HepG2 (cell line): ENCODE measurements around the gene TSC22D1. TPM values are rescaled to one million over a fixed set of nuclear protein-coding genes. Genes with fewer than 3 reads are reported as not detected.

Experiments
- ARNT ChIP-seq: fragments of 450-650 bp; IDR thresholded peaks from 2 replicates; pipeline ENCODE4 v1.6.1; 2017
- ASH2L ChIP-seq: fragments of 300-600, 200-600 bp; sonication (generic); IDR thresholded peaks from 2 replicates; pipeline ENCODE4 v1.7.0; 2017; ENCODE audit warnings: low read depth, mild to moderate bottlenecking, moderate library complexity, mixed read lengths, low read length; ENCODE audit not compliant: insufficient read length
- ATF1 ChIP-seq: IDR thresholded peaks from 2 replicates; pipeline ENCODE4 v1.6.1; 2016; ENCODE audit warnings: mild to moderate bottlenecking, control low read depth
- BCL6 ChIP-seq: IDR thresholded peaks from 2 replicates; pipeline ENCODE4 v1.6.1; 2016; ENCODE audit warnings: missing genetic modification reagents, missing compliant biosample characterization
- BORCS8-MEF2B ChIP-seq: sonication (generic); formaldehyde crosslinking; IDR thresholded peaks from 2 replicates; pipeline ENCODE4 v1.8.0; 2022; ENCODE audit warnings: mild to moderate bottlenecking, missing genetic modification reagents
- CBFB ChIP-seq: sonication (generic); formaldehyde crosslinking; IDR thresholded peaks from 2 replicates; pipeline ENCODE4 v1.4.0; 2020; ENCODE audit warnings: missing genetic modification reagents
- CHCHD3 ChIP-seq: sonication (generic); formaldehyde crosslinking; IDR thresholded peaks from 2 replicates; pipeline ENCODE4 v1.8.0; 2022; ENCODE audit warnings: mild to moderate bottlenecking, missing genetic modification reagents, moderate library complexity
- GABPA ChIP-seq, 2 experiments: IDR thresholded peaks; 2 replicates each; pipeline ENCODE4 v1.6.1; 2011 to 2016; ENCODE audit warnings: low read depth in 2 of 2, low read length in 1 of 2, missing biosample characterization in 1 of 2, missing genetic modification characterization in 1 of 2
- GABPB1 ChIP-seq: IDR thresholded peaks from 2 replicates; pipeline ENCODE4 v1.6.1; 2016; ENCODE audit warnings: mild to moderate bottlenecking, missing genetic modification reagents, moderate library complexity, missing compliant biosample characterization
- GZF1 ChIP-seq: sonication (generic); formaldehyde crosslinking; IDR thresholded peaks from 2 replicates; pipeline ENCODE4 v1.5.1; 2020; ENCODE audit warnings: mild to moderate bottlenecking, missing genetic modification reagents
- HDAC2 ChIP-seq: sonication (generic); formaldehyde crosslinking; IDR thresholded peaks from 2 replicates; pipeline ENCODE4 v1.4.0; 2020; ENCODE audit warnings: missing genetic modification reagents
- KDM2A ChIP-seq: sonication (generic); formaldehyde crosslinking; IDR thresholded peaks from 2 replicates; pipeline ENCODE4 v1.4.0; 2020; ENCODE audit warnings: low read depth, missing genetic modification reagents, borderline replicate concordance
- KLF15 ChIP-seq: sonication (generic); formaldehyde crosslinking; IDR thresholded peaks from 2 replicates; pipeline ENCODE4 v1.8.1; 2023; ENCODE audit warnings: borderline replicate concordance, mild to moderate bottlenecking, inconsistent platforms, missing genetic modification reagents, mixed read lengths
- MZF1 ChIP-seq: sonication (generic); formaldehyde crosslinking; IDR thresholded peaks from 2 replicates; pipeline ENCODE4 v1.8.1; 2023; ENCODE audit warnings: mild to moderate bottlenecking, missing genetic modification reagents, borderline replicate concordance
- PAX8 ChIP-seq: sonication (generic); formaldehyde crosslinking; IDR thresholded peaks from 2 replicates; pipeline ENCODE4 v1.8.0; 2022; ENCODE audit warnings: mild to moderate bottlenecking, missing genetic modification reagents, borderline replicate concordance
- PCBP2 ChIP-seq: fragments of 200-400 bp; formaldehyde crosslinking; optimal IDR thresholded peaks from 2 replicates; pipeline ENCODE3; 2018; ENCODE audit warnings: low read length, low read depth; ENCODE audit not compliant: poor library complexity, severe bottlenecking
- PPARG ChIP-seq: conservative IDR thresholded peaks from 2 replicates; pipeline ENCODE4 v1.6.1; 2016; ENCODE audit warnings: missing biosample characterization, missing genetic modification reagents
- REPIN1 ChIP-seq: sonication (generic); formaldehyde crosslinking; IDR thresholded peaks from 2 replicates; pipeline ENCODE4 v1.8.0; 2022; ENCODE audit warnings: missing genetic modification reagents, low read depth, mild to moderate bottlenecking, borderline replicate concordance
- SALL2 ChIP-seq: sonication (generic); formaldehyde crosslinking; IDR thresholded peaks from 2 replicates; pipeline ENCODE4 v1.8.1; 2023; ENCODE audit warnings: mild to moderate bottlenecking, missing genetic modification reagents, inconsistent platforms
- TARDBP ChIP-seq: sonication (generic); formaldehyde crosslinking; IDR thresholded peaks from 2 replicates; pipeline ENCODE4 v1.8.0; 2022; ENCODE audit warnings: mild to moderate bottlenecking, missing genetic modification reagents
- TBX2 ChIP-seq: sonication (generic); formaldehyde crosslinking; IDR thresholded peaks from 2 replicates; pipeline ENCODE4 v1.5.0; 2020; ENCODE audit warnings: missing genetic modification reagents, mild to moderate bottlenecking, borderline replicate concordance
- ZBTB3 ChIP-seq: sonication (generic); formaldehyde crosslinking; IDR thresholded peaks from 2 replicates; pipeline ENCODE4 v1.4.0; 2020; ENCODE audit warnings: low read depth, mild to moderate bottlenecking, moderate library complexity, missing genetic modification reagents, borderline replicate concordance
- ZNF264 ChIP-seq: sonication (generic); formaldehyde crosslinking; IDR thresholded peaks from 2 replicates; pipeline ENCODE4 v1.4.0; 2020; ENCODE audit warnings: missing genetic modification reagents
- polyA plus RNA-seq, 8 experiments: library from polyadenylated mRNA; depleted of rRNA in 3 of 8; stranded (reverse) in 7 of 8; unstranded in 1 of 8; fragments of >200 nt; fragmentation: Illumina TruSeq in 4 of 8; extraction: Trizol in 4 of 8; gene quantifications; 2 replicates each; pipeline versions ENCODE4 v1.2.1 to v1.2.3, GENCODE V29; 2011 to 2016; ENCODE audit warnings: low read depth in 4 of 8, missing spikeins in 1 of 8, mixed read lengths in 1 of 8; ENCODE audit not compliant: insufficient read depth in 1 of 8
- total RNA-seq, 5 experiments: library from RNA; depleted of rRNA; stranded (reverse); fragments of >200 nt; fragmentation: Illumina TruSeq; extraction: Trizol; gene quantifications; 2 replicates each; pipeline ENCODE4 v1.2.3, GENCODE V29; 2016; ENCODE audit warnings: low read depth in 1 of 5
- TF ChIP-seq, protein P1 (sequence below), 2 experiments: IDR thresholded peaks; 2 replicates each; pipeline ENCODE4 v1.6.1; 2011 to 2012; ENCODE audit warnings: low read length in 2 of 2, borderline replicate concordance in 1 of 2, low read depth in 1 of 2, mild to moderate bottlenecking in 1 of 2, moderate library complexity in 1 of 2
- TF ChIP-seq, protein P2 (sequence below): sonication (generic); formaldehyde crosslinking; conservative IDR thresholded peaks from 2 replicates; pipeline ENCODE4 v1.4.0; 2020; ENCODE audit warnings: missing genetic modification reagents
- TF ChIP-seq, protein P3 (sequence below): IDR thresholded peaks from 2 replicates; pipeline ENCODE4 v1.6.1; 2016; ENCODE audit warnings: low read depth

Gene TSC22D1
- total and polyA plus RNA-seq, 2 of the 13 experiments (the other 11 are each of a cell fraction or from before 2014, with no cell fraction given), result 18.4 to 35.7 TPM

DNA sequence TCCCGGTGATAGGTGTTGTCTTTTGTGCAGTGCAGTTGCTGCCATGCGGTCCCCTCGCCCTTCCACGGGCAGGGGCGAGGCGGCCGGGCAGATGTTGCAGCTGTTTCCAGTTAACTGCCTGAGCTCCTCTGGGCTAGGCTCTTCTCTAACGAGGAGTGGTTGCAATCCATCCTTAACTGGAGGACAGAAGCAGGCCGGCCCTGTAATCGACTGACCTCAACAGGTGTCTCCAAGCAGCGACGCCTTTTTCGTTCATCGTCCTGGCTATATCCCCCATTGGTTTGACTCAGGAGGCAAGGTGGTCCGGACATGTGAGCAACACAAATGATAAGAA, 1.9 kb upstream of the TSC22D1 start (continued):
- TF ChIP-seq, protein P1, sequence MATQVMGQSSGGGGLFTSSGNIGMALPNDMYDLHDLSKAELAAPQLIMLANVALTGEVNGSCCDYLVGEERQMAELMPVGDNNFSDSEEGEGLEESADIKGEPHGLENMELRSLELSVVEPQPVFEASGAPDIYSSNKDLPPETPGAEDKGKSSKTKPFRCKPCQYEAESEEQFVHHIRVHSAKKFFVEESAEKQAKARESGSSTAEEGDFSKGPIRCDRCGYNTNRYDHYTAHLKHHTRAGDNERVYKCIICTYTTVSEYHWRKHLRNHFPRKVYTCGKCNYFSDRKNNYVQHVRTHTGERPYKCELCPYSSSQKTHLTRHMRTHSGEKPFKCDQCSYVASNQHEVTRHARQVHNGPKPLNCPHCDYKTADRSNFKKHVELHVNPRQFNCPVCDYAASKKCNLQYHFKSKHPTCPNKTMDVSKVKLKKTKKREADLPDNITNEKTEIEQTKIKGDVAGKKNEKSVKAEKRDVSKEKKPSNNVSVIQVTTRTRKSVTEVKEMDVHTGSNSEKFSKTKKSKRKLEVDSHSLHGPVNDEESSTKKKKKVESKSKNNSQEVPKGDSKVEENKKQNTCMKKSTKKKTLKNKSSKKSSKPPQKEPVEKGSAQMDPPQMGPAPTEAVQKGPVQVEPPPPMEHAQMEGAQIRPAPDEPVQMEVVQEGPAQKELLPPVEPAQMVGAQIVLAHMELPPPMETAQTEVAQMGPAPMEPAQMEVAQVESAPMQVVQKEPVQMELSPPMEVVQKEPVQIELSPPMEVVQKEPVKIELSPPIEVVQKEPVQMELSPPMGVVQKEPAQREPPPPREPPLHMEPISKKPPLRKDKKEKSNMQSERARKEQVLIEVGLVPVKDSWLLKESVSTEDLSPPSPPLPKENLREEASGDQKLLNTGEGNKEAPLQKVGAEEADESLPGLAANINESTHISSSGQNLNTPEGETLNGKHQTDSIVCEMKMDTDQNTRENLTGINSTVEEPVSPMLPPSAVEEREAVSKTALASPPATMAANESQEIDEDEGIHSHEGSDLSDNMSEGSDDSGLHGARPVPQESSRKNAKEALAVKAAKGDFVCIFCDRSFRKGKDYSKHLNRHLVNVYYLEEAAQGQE (IDR thresholded peaks at IDR 0.05; ENCODE audit: borderline replicate concordance in 1 of 2, low read depth in 1 of 2, low read length in 2 of 2), result no peak
- TF ChIP-seq TBX2 (CRISPR knock-in tag), result no peak
- TF ChIP-seq GABPB1 (CRISPR knock-in tag), result no peak; the same call in 1 of the 2 replicates
- TF ChIP-seq ZNF264 (CRISPR knock-in tag), result no peak
- no peak for TF ChIP-seq BCL6 (CRISPR knock-in tag)
- TF ChIP-seq PAX8, result no peak
- no peak for TF ChIP-seq MZF1 (CRISPR knock-in tag)
- TF ChIP-seq TARDBP, result no peak
- TF ChIP-seq ASH2L, result peak; percentile 57
- no peak for TF ChIP-seq KLF15 (CRISPR knock-in tag)
- TF ChIP-seq ATF1 (CRISPR knock-in tag), result no peak
- no peak for TF ChIP-seq HDAC2 (CRISPR knock-in tag)
- no peak for TF ChIP-seq CBFB (CRISPR knock-in tag)
- no peak for TF ChIP-seq SALL2 (CRISPR knock-in tag)
- no peak for TF ChIP-seq REPIN1 (CRISPR knock-in tag)
- TF ChIP-seq, protein P2, sequence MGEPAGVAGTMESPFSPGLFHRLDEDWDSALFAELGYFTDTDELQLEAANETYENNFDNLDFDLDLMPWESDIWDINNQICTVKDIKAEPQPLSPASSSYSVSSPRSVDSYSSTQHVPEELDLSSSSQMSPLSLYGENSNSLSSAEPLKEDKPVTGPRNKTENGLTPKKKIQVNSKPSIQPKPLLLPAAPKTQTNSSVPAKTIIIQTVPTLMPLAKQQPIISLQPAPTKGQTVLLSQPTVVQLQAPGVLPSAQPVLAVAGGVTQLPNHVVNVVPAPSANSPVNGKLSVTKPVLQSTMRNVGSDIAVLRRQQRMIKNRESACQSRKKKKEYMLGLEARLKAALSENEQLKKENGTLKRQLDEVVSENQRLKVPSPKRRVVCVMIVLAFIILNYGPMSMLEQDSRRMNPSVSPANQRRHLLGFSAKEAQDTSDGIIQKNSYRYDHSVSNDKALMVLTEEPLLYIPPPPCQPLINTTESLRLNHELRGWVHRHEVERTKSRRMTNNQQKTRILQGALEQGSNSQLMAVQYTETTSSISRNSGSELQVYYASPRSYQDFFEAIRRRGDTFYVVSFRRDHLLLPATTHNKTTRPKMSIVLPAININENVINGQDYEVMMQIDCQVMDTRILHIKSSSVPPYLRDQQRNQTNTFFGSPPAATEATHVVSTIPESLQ, result no peak
- TF ChIP-seq BORCS8-MEF2B (CRISPR knock-in tag), result 0 out of 2 replicates have a peak, but pooled peaks have one; percentile 3
- no peak for TF ChIP-seq GZF1 (CRISPR knock-in tag)
- TF ChIP-seq PCBP2, result no peak
- 0 out of 2 replicates have a peak, but pooled peaks have one; percentile 2 for TF ChIP-seq KDM2A (CRISPR knock-in tag)
- TF ChIP-seq PPARG (CRISPR knock-in tag), result no peak
- no peak for TF ChIP-seq GABPA (IDR thresholded peaks at IDR 0.05; ENCODE audit: low read depth, low read length)
- no peak for TF ChIP-seq GABPA (CRISPR knock-in tag; IDR thresholded peaks at IDR 0.05; ENCODE audit: low read depth)
- TF ChIP-seq, protein P3, sequence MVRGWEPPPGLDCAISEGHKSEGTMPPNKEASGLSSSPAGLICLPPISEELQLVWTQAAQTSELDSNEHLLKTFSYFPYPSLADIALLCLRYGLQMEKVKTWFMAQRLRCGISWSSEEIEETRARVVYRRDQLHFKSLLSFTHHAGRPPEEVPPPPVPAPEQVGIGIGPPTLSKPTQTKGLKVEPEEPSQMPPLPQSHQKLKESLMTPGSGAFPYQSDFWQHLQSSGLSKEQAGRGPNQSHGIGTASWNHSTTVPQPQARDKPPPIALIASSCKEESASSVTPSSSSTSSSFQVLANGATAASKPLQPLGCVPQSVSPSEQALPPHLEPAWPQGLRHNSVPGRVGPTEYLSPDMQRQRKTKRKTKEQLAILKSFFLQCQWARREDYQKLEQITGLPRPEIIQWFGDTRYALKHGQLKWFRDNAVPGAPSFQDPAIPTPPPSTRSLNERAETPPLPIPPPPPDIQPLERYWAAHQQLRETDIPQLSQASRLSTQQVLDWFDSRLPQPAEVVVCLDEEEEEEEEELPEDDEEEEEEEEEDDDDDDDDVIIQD (CRISPR knock-in tag), result no peak
- no peak for TF ChIP-seq ZBTB3 (CRISPR knock-in tag)
- TF ChIP-seq CHCHD3 (CRISPR knock-in tag), result no peak
- no peak for TF ChIP-seq ARNT
